Measurements from ENCODE around the gene HOMER1. TPM values are rescaled to one million over a fixed set of nuclear protein-coding genes. Genes with fewer than 3 reads are reported as not detected.
A peak's percentile ranks its signal among the peaks of the same experiment; 100 is the strongest.

The HOMER1 gene
- total and polyA plus RNA-seq, 9 of the 15 experiments (the other 6 are each of a cell fraction or from before 2014, with no cell fraction given), result 6.3 to 39.9 (median 9.9) TPM

GRCh38 chr5:79513704-79514390 is at the start of gene HOMER1 (continued):
- peak; percentile 84 for TF ChIP-seq PCBP1 (IDR thresholded peaks at IDR 0.05; ENCODE audit: low read depth, low read length, poor library complexity, severe bottlenecking)
- TF ChIP-seq E2F5 (CRISPR knock-in tag; IDR thresholded peaks at IDR 0.05), result 0 out of 2 replicates have a peak, but pooled peaks have one; percentile 62
- TF ChIP-seq NFRKB (IDR thresholded peaks at IDR 0.05; ENCODE audit: low read depth), result 0 out of 2 replicates have a peak, but pooled peaks have one; percentile 2
- TF ChIP-seq ATF6 (CRISPR knock-in tag; IDR thresholded peaks at IDR 0.05), result peak; percentile 76; the same call in 1 of the 2 replicates
- peak; percentile 82; the same call in 1 of the 2 replicates for TF ChIP-seq IRF1 (CRISPR knock-in tag; IDR thresholded peaks at IDR 0.05; ENCODE audit: borderline replicate concordance)
- no peak for TF ChIP-seq ZNF280A (IDR thresholded peaks at IDR 0.05; ENCODE audit: low read depth, partially characterized antibody)
- peak; percentile 94 for TF ChIP-seq ZBTB7A (IDR thresholded peaks at IDR 0.05; ENCODE audit: borderline replicate concordance, control insufficient read depth, low read depth, low read length)
- TF ChIP-seq ATF3 (IDR thresholded peaks at IDR 0.05), result no peak
- no peak for TF ChIP-seq ATF3 (CRISPR knock-in tag; conservative IDR thresholded peaks at IDR 0.05)
- 0 out of 2 replicates have a peak, but pooled peaks have one; percentile 13 for TF ChIP-seq CREM (IDR thresholded peaks at IDR 0.05; ENCODE audit: low read depth)
- 0 out of 2 replicates have a peak, but pooled peaks have one; percentile 45 for TF ChIP-seq TFAP4 (CRISPR knock-in tag; IDR thresholded peaks at IDR 0.05; ENCODE audit: borderline replicate concordance)
- TF ChIP-seq ZNF583 (CRISPR knock-in tag; IDR thresholded peaks at IDR 0.05), result 0 out of 2 replicates have a peak, but pooled peaks have one; percentile 30
- no peak for TF ChIP-seq SOX6 (IDR thresholded peaks at IDR 0.05)
- 0 out of 2 replicates have a peak, but pooled peaks have one; percentile 17 for TF ChIP-seq FOSL1 (tag; conservative IDR thresholded peaks at IDR 0.05)
- no peak for TF ChIP-seq RBM17 (IDR thresholded peaks at IDR 0.05; ENCODE audit: borderline replicate concordance, low read depth, low read length)
- no peak; the same call in 1 of the 2 replicates for TF ChIP-seq ZBTB17 (CRISPR knock-in tag; IDR thresholded peaks at IDR 0.05)
- peak; percentile 90 for TF ChIP-seq TGIF2 (CRISPR knock-in tag; IDR thresholded peaks at IDR 0.05)
- TF ChIP-seq RBM34 (IDR thresholded peaks at IDR 0.05; ENCODE audit: borderline replicate concordance, insufficient read depth, low read length), result 0 out of 2 replicates have a peak, but pooled peaks have one; percentile 42
